Measurements from ENCODE around the gene TLE4.

GRCh38 chr9:79645110-79645509 is 73.3 kb downstream of the TLE4 start:
- no peak for TF ChIP-seq CTCF (conservative IDR thresholded peaks at IDR 0.05; ENCODE audit: low read depth, low read length)
- no peak for TF ChIP-seq EZH2 (IDR thresholded peaks at IDR 0.05; ENCODE audit: low read length, unreplicated experiment)

All from PC-3 (cell line).